H9 (cell line): ENCODE measurements around the gene PRF1. TPM values are rescaled to one million over a fixed set of nuclear protein-coding genes. Genes with fewer than 3 reads are reported as not detected.
A peak's percentile ranks its signal among the peaks of the same experiment; 100 is the strongest.

Experiments
- DNase-seq: peaks from one replicate; pipeline ENCODE4 v3.0.0-alpha.2; 2017
- H2AFZ ChIP-seq: one replicate; pipeline ENCODE4 v1.6.1; 2013; ENCODE audit warnings: mild to moderate bottlenecking, low read length, control low read depth, moderate library complexity
- H2AK5ac ChIP-seq: 2 replicates; pipeline ENCODE4 v1.6.1; 2013; ENCODE audit warnings: low read length, control low read depth, mixed read lengths; ENCODE audit not compliant: insufficient read length
- H2BK120ac ChIP-seq: one replicate; pipeline ENCODE4 v1.6.1; 2013; ENCODE audit warnings: low read depth, mild to moderate bottlenecking, low read length, control low read depth, inconsistent platforms; ENCODE audit not compliant: poor library complexity, severe bottlenecking
- H2BK12ac ChIP-seq: 2 replicates; pipeline ENCODE4 v1.6.1; 2013; ENCODE audit warnings: low read length, control low read depth, mixed read lengths, low read depth; ENCODE audit not compliant: insufficient read length
- H2BK15ac ChIP-seq: 2 replicates; pipeline ENCODE4 v1.6.1; 2013; ENCODE audit warnings: low read depth, low read length, control low read depth
- H2BK20ac ChIP-seq: one replicate; pipeline ENCODE4 v1.6.1; 2013; ENCODE audit warnings: low read depth, mild to moderate bottlenecking, low read length, control low read depth, inconsistent platforms; ENCODE audit not compliant: poor library complexity, severe bottlenecking
- H2BK5ac ChIP-seq: 2 replicates; pipeline ENCODE4 v1.6.1; 2013; ENCODE audit warnings: low read length, control low read depth, mixed read lengths; ENCODE audit not compliant: insufficient read length
- H3K14ac ChIP-seq: 2 replicates; pipeline ENCODE4 v1.6.1; 2013; ENCODE audit warnings: low read length, control low read depth; ENCODE audit not compliant: insufficient read depth
- H3K18ac ChIP-seq: 2 replicates; pipeline ENCODE4 v1.6.1; 2013; ENCODE audit warnings: low read depth, mild to moderate bottlenecking, mixed read lengths, low read length, control low read depth; ENCODE audit not compliant: insufficient read length
- H3K23ac ChIP-seq: 2 replicates; pipeline ENCODE4 v1.6.1; 2013; ENCODE audit warnings: low read length, control low read depth, mixed read lengths, low read depth; ENCODE audit not compliant: insufficient read length
- H3K23me2 ChIP-seq: 2 replicates; pipeline ENCODE4 v1.6.1; 2013; ENCODE audit warnings: low read depth, mild to moderate bottlenecking, mixed read lengths, low read length, control low read depth; ENCODE audit not compliant: insufficient read length, poor library complexity, severe bottlenecking
- H3K27ac ChIP-seq: 2 replicates; pipeline ENCODE4 v1.5.1; 2013; ENCODE audit warnings: low read length, control low read depth, mixed read lengths, low read depth; ENCODE audit not compliant: insufficient read length
- H3K27me3 ChIP-seq: 2 replicates; pipeline ENCODE4 v1.6.1; 2013; ENCODE audit warnings: low read length, control low read depth, inconsistent platforms; ENCODE audit not compliant: insufficient read depth
- H3K4ac ChIP-seq: 2 replicates; pipeline ENCODE4 v1.6.1; 2013; ENCODE audit warnings: low read depth, mild to moderate bottlenecking, control low read depth, inconsistent platforms, low read length, moderate library complexity
- H3K4me1 ChIP-seq: 2 replicates; pipeline ENCODE4 v1.6.1; 2013; ENCODE audit warnings: low read length, control low read depth, inconsistent platforms; ENCODE audit not compliant: insufficient read depth
- H3K4me2 ChIP-seq: 2 replicates; pipeline ENCODE4 v1.6.1; 2013; ENCODE audit warnings: low read length, control low read depth, mixed read lengths; ENCODE audit not compliant: insufficient read length, insufficient read depth
- H3K56ac ChIP-seq: 2 replicates; pipeline ENCODE4 v1.6.1; 2013; ENCODE audit warnings: low read depth, mild to moderate bottlenecking, mixed read lengths, low read length, control low read depth; ENCODE audit not compliant: insufficient read length
- H3K79me1 ChIP-seq: 2 replicates; pipeline ENCODE4 v1.6.1; 2013; ENCODE audit warnings: low read depth, mild to moderate bottlenecking, moderate library complexity, low read length, control low read depth, inconsistent platforms; ENCODE audit not compliant: insufficient read depth, poor library complexity, severe bottlenecking
- H3K79me2 ChIP-seq: 2 replicates; pipeline ENCODE4 v1.6.1; 2013; ENCODE audit warnings: low read length, control low read depth, inconsistent platforms; ENCODE audit not compliant: insufficient read depth
- H3K9ac ChIP-seq: 2 replicates; pipeline ENCODE4 v1.6.1; 2013; ENCODE audit warnings: low read length, control low read depth, mixed read lengths; ENCODE audit not compliant: insufficient read length; ENCODE audit errors: extremely low read depth
- H3K9me3 ChIP-seq: one replicate; pipeline ENCODE4 v1.6.1; 2013; ENCODE audit warnings: low read depth, low read length, inconsistent platforms; ENCODE audit not compliant: control insufficient read depth
- H3T11ph ChIP-seq: one replicate; pipeline ENCODE4 v1.6.1; 2013; ENCODE audit warnings: mild to moderate bottlenecking, low read length, control low read depth, inconsistent platforms
- H4K20me1 ChIP-seq: one replicate; pipeline ENCODE4 v1.6.1; 2013; ENCODE audit not compliant: control insufficient read depth, insufficient read length, insufficient read depth
- H4K5ac ChIP-seq: 2 replicates; pipeline ENCODE4 v1.6.1; 2013; ENCODE audit warnings: low read depth, mild to moderate bottlenecking, mixed read lengths, low read length, control low read depth; ENCODE audit not compliant: insufficient read length
- H4K8ac ChIP-seq: replicated peaks from 2 replicates; pipeline ENCODE4 v1.6.1; 2013; ENCODE audit warnings: low read length, control low read depth, mixed read lengths, low read depth; ENCODE audit not compliant: insufficient read length
- H4K91ac ChIP-seq: 2 replicates; pipeline ENCODE4 v1.6.1; 2013; ENCODE audit warnings: low read depth, mild to moderate bottlenecking, moderate library complexity, mixed read lengths, low read length, control low read depth; ENCODE audit not compliant: insufficient read length
- H3K27ac Mint-ChIP-seq, 3 experiments: 2 replicates in 2 of 3; 3 replicates in 1 of 3; pipeline ENCODE4 v1.8.0; 2020 to 2021; ENCODE audit warnings: mixed read lengths in 3 of 3, mild to moderate bottlenecking in 1 of 3, moderate library complexity in 1 of 3
- H3K27me3 Mint-ChIP-seq: 2 replicates; pipeline ENCODE4 v1.8.0; 2021; ENCODE audit warnings: low read depth, mild to moderate bottlenecking, moderate library complexity, mixed read lengths
- H3K36me3 Mint-ChIP-seq, 3 experiments: 2 replicates in 2 of 3; 3 replicates in 1 of 3; pipeline ENCODE4 v1.8.0; 2020 to 2021; ENCODE audit warnings: low read depth in 3 of 3, mixed read lengths in 3 of 3; ENCODE audit not compliant: insufficient read depth in 1 of 3
- H3K4me1 Mint-ChIP-seq, 2 experiments: 2 replicates each; pipeline ENCODE4 v1.8.0; 2020; ENCODE audit warnings: mixed read lengths in 2 of 2
- H3K4me3 Mint-ChIP-seq, 2 experiments: 2 replicates in 1 of 2; 3 replicates in 1 of 2; pipeline ENCODE4 v1.8.0; 2020 to 2021; ENCODE audit warnings: mild to moderate bottlenecking in 2 of 2, mixed read lengths in 2 of 2, moderate library complexity in 1 of 2
- H3K9me3 Mint-ChIP-seq, 2 experiments: 2 replicates in 1 of 2; 3 replicates in 1 of 2; pipeline ENCODE4 v1.8.0; 2020; ENCODE audit warnings: mild to moderate bottlenecking in 2 of 2, mixed read lengths in 2 of 2, moderate library complexity in 1 of 2
- CTCF ChIP-seq: fragments of 200-600 bp; sonication (generic); conservative IDR thresholded peaks from 3 replicates; pipeline ENCODE4 v1.8.0; 2021; ENCODE audit warnings: antibody characterized with exemption, mild to moderate bottlenecking
- WGBS: extraction: QIAGEN DNeasy Blood & Tissue Kit; methylation state at CpG from one replicate; pipeline ENCODE4 v1.1.7; 2013; ENCODE audit warnings: missing lambda C conversion rate, low lambda C conversion rate, mixed read lengths; ENCODE audit not compliant: insufficient read length; ENCODE audit errors: extremely low coverage; 5-methylcytosine and 5-hydroxymethylcytosine counted together
- total RNA-seq: library from RNA; stranded (reverse); gene quantifications from 2 replicates; pipeline ENCODE4 v1.2.1, GENCODE V29; 2021

Gene PRF1
- total RNA-seq, 1 experiment from 2014 or later, result not detected

- Histone ChIP-seq H3K4me2 (no peak overlapping the region), H4K5ac (no peak overlapping the region), H3K4me1 (no peaks in the 10 kb centered on the region), H3K27ac (no peak overlapping the region), H4K20me1 (no peaks in the 10 kb centered on the region), H3T11ph (no peak overlapping the region), H4K91ac (no peak overlapping the region), H3K9ac (no peak overlapping the region), H2AK5ac (no peak overlapping the region), H3K79me1 (no peaks in the 10 kb centered on the region), H3K23me2 (no peaks in the 10 kb centered on the region), H3K9me3 (no peaks in the 10 kb centered on the region), H3K79me2 (no peaks in the 10 kb centered on the region), H2BK15ac (no peak overlapping the region), H3K56ac (no peak overlapping the region), H2BK12ac (no peak overlapping the region), H2BK120ac (no peak overlapping the region), H4K8ac (no peak overlapping the region), H3K4ac (no peak overlapping the region), H3K14ac (no peak overlapping the region), H3K27me3 (no peaks in the 10 kb centered on the region), H3K23ac (no peak overlapping the region), H3K18ac (no peak overlapping the region), H2BK20ac (no peak overlapping the region), H2BK5ac (no peak overlapping the region), H2AFZ (no peak overlapping the region)
- Mint-ChIP-seq H3K36me3 (peaks cover 10 to 29% (median 11%) of the 10 kb centered on the region in 3 experiments; a peak in 4 of 7 replicates), H3K9me3 (no peaks in the 10 kb centered on the region), H3K4me3 (no peak overlapping the region), H3K27me3 (no peaks in the 10 kb centered on the region), H3K4me1 (0 out of 4 replicates have a peak, but pooled peaks cover 0 to 2% of the 10 kb centered on the region in 2 experiments), H3K27ac (peak overlapping the region in 1 of 3 experiments; percentile 18; a peak in 1 of 7 replicates)
- no CpG with 5 or more reads among the region's 2 CpGs for WGBS
- no peak for TF ChIP-seq CTCF
- DNase-seq, result no peak
Observed at GRCh38 chr10:70551466-70551865, 51.1 kb downstream of the PRF1 start.
